Gastrocnemius medialis (tissue), 4 donors: ENCODE results near the gene RALGAPA1. TPM values are rescaled to one million over a fixed set of nuclear protein-coding genes. Genes with fewer than 3 reads are reported as not detected.
"Not testable (repeated sequence)": the region's sequence is repeated elsewhere in the genome, so short reads cannot be mapped to it uniquely, and the experiment has no call there.

ENCODE experiments used
- ATAC-seq, 2 donors: fragments of 150-250 bp; one replicate each; pipeline ENCODE4 v1.9.1; 2016
- DNase-seq, 2 donors: peaks; one replicate each; pipeline ENCODE4 v3.0.0-alpha.2; 2019
- H3K27ac ChIP-seq, 4 donors: fragments of 200-600 bp; sonication (generic); 1 replicate in 1 of 4; 2 replicates in 3 of 4; pipeline ENCODE4 v1.5.1; 2016 to 2018; ENCODE audit warnings: mild to moderate bottlenecking in 2 of 4, moderate library complexity in 1 of 4
- H3K27me3 ChIP-seq, 3 donors: fragments of 200-600 bp; sonication (generic) in 2 of 3; 1 replicate in 1 of 3; 2 replicates in 2 of 3; pipeline versions ENCODE4 v1.5.1 to v1.6.0; 2016 to 2019; ENCODE audit warnings: mild to moderate bottlenecking in 1 of 3, moderate library complexity in 1 of 3
- H3K36me3 ChIP-seq, 2 donors: fragments of 200-600 bp; sonication (generic) in 1 of 2; one replicate each; pipeline ENCODE4 v1.5.1; 2017 to 2018
- H3K4me1 ChIP-seq, 2 donors: fragments of 200-600 bp; sonication (generic) in 1 of 2; one replicate each; pipeline ENCODE4 v1.5.1; 2016 to 2017; ENCODE audit warnings: mild to moderate bottlenecking in 2 of 2
- H3K4me3 ChIP-seq, 4 donors: fragments of 200-600 bp; sonication (generic) in 3 of 4; 1 replicate in 1 of 4; 2 replicates in 3 of 4; pipeline ENCODE4 v1.5.1; 2016 to 2019; ENCODE audit warnings: mild to moderate bottlenecking in 2 of 4
- H3K9me3 ChIP-seq, 3 donors: fragments of 200-600 bp; sonication (generic) in 2 of 3; 1 replicate in 1 of 3; 2 replicates in 2 of 3; pipeline ENCODE4 v1.5.1; 2016 to 2019
- CTCF ChIP-seq, 5 experiments: fragments of 450-650 bp in 3 of 5; fragments of 200-600 bp in 2 of 5; sonication (generic) in 2 of 5; IDR thresholded peaks in 4 of 5; conservative IDR thresholded peaks in 1 of 5; 1 replicate in 4 of 5; 2 replicates in 1 of 5; pipeline ENCODE4 v1.5.1; 2016 to 2019; ENCODE audit warnings: antibody characterized with exemption in 5 of 5, mild to moderate bottlenecking in 3 of 5, moderate library complexity in 3 of 5
- POLR2A ChIP-seq, 2 donors: fragments of 450-650 bp; IDR thresholded peaks; one replicate each; pipeline ENCODE4 v1.6.1; 2017; ENCODE audit warnings: antibody characterized with exemption in 2 of 2, mild to moderate bottlenecking in 2 of 2, moderate library complexity in 2 of 2
- in situ Hi-C, 4 donors: fragments of 200-750 bp; cut with MboI; loops; one replicate each; pipeline versions ENCODE4 v1.15.0 to v1.8.0; 2017; ENCODE audit warnings: low sequenced_read_pairs in 4 of 4
- intact Hi-C: fragments of 100-400 bp; cut with DNase I; formaldehyde crosslinking; loops from one replicate; pipeline ENCODE4 v1.15.1; 2023; ENCODE audit warnings: low total_unique reads
- total RNA-seq, 4 donors: library from RNA; depleted of rRNA; stranded (reverse); fragments of >200 nt; gene quantifications; one replicate each; pipeline versions ENCODE4 v1.1.0 to v1.2.3, GENCODE V29; 2016

Gene RALGAPA1
- total RNA-seq, 4 donors from 2014 or later = 26.0 to 55.9 (median 30.2) TPM

- peaks cover 0 to 46% of the 10 kb centered on the region in 2 donors for H3K36me3 ChIP-seq
- in situ Hi-C loops = no loop called here
These were observed 66.7 kb downstream of the RALGAPA1 start for GRCh38 chr14:35742442-35742841.

GRCh38 chr14:35742032-35742371, 67.1 kb downstream of the RALGAPA1 start:
- no peak overlapping the region for H3K4me3 ChIP-seq
- H3K36me3 ChIP-seq = peaks cover 0 to 42% of the 10 kb centered on the region in 2 donors
- H3K4me1 ChIP-seq = no peaks in the 10 kb centered on the region
- intact Hi-C loops (no loop called here), in situ Hi-C loops (no loop called here)
- no peaks in the 10 kb centered on the region for H3K27me3 ChIP-seq
- DNase-seq (no peak), ATAC-seq (no peak)
- TF ChIP-seq POLR2A (IDR thresholded peaks at IDR 0.05) (no peak), CTCF (IDR thresholded peaks at IDR 0.05 in 4 of 5, conservative IDR thresholded peaks at IDR 0.05 in 1 of 5) (no peak)
- H3K9me3 ChIP-seq = no peaks in the 10 kb centered on the region
- H3K27ac ChIP-seq = no peak overlapping the region

More at GRCh38 chr14:35742442-35742841, 66.7 kb downstream of the RALGAPA1 start:
- Histone ChIP-seq H3K27ac (no peak overlapping the region), H3K9me3 (no peaks in the 10 kb centered on the region), H3K4me1 (no peaks in the 10 kb centered on the region), H3K4me3 (no peak overlapping the region), H3K27me3 (no peaks in the 10 kb centered on the region)
- ATAC-seq = no peak
- intact Hi-C loops = no loop called here
- no peak for TF ChIP-seq CTCF (IDR thresholded peaks at IDR 0.05 in 4 of 5, conservative IDR thresholded peaks at IDR 0.05 in 1 of 5)
- TF ChIP-seq POLR2A (IDR thresholded peaks at IDR 0.05) = no peak
- DNase-seq = no peak

GRCh38 chr14:35741345-35742031, 67.6 kb downstream of the RALGAPA1 start:
- no peak for ATAC-seq
- no peaks in the 10 kb centered on the region for H3K9me3 ChIP-seq
- H3K36me3 ChIP-seq = peaks cover 0 to 39% of the 10 kb centered on the region in 2 donors
- no peak overlapping the region for H3K4me3 ChIP-seq
- no peaks in the 10 kb centered on the region for H3K27me3 ChIP-seq
- intact Hi-C loops = no loop called here
- no peak for DNase-seq
- in situ Hi-C loops = no loop called here
- TF ChIP-seq CTCF (IDR thresholded peaks at IDR 0.05 in 4 of 5, conservative IDR thresholded peaks at IDR 0.05 in 1 of 5) = no peak
- no peak for TF ChIP-seq POLR2A (IDR thresholded peaks at IDR 0.05)
- no peaks in the 10 kb centered on the region for H3K4me1 ChIP-seq
- no peak overlapping the region for H3K27ac ChIP-seq

- no peak for DNase-seq
- H3K36me3 ChIP-seq = peaks cover 0 to 35% of the 10 kb centered on the region in 2 donors
- no peaks in the 10 kb centered on the region for H3K27me3 ChIP-seq
- no peak overlapping the region for H3K4me3 ChIP-seq
- intact Hi-C loops (no loop called here), in situ Hi-C loops (no loop called here)
- H3K27ac ChIP-seq = no peak overlapping the region
- no peak for ATAC-seq
- no peaks in the 10 kb centered on the region for H3K9me3 ChIP-seq
- no peak for TF ChIP-seq CTCF (IDR thresholded peaks at IDR 0.05 in 4 of 5, conservative IDR thresholded peaks at IDR 0.05 in 1 of 5)
- no peaks in the 10 kb centered on the region for H3K4me1 ChIP-seq
These were observed 68.9 kb downstream of the RALGAPA1 start for GRCh38 chr14:35740215-35740614.

- H3K9me3 ChIP-seq, H3K4me3 ChIP-seq, ATAC-seq, intact Hi-C loops, H3K4me1 ChIP-seq, H3K27me3 ChIP-seq, H3K27ac ChIP-seq, DNase-seq, in situ Hi-C loops: not testable (repeated sequence)
- H3K36me3 ChIP-seq = peaks cover 0 to 10% of the 10 kb centered on the region in 2 donors
These were observed 73.9 kb downstream of the RALGAPA1 start for GRCh38 chr14:35735163-35735562.

- H3K27ac ChIP-seq = not testable (repeated sequence)
These were observed 75.6 kb downstream of the RALGAPA1 start for GRCh38 chr14:35733510-35733909.

More at GRCh38 chr14:35733510-35733909, 75.6 kb downstream of the RALGAPA1 start:
- H3K4me3 ChIP-seq, H3K9me3 ChIP-seq, in situ Hi-C loops, intact Hi-C loops, H3K4me1 ChIP-seq, ATAC-seq, DNase-seq, H3K27me3 ChIP-seq, H3K36me3 ChIP-seq: not testable (repeated sequence)
